Measurements from ENCODE around the gene ACAN.

DNA sequence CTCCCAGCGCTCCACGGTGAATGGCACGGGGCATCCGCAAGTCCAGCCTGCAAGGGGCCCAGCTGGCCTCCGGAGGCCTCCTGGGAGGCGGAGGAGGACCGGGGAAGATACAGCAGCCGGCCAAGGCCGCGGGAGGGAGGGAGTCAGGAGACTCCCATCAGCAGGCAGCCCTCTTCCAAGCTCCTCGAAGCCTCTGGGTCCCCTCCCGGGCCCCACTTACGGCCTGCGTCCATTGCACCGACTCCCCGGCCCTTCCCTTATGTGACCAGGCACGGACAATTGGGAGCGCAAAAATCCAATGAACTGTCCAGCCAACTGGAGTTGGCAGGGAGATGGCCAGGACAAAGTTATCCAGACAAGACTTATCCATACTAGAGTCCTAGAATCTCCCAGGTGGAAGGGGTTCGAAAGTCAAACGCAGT is 109.3 kb downstream of the ACAN start:
- TF ChIP-seq CTCF (IDR thresholded peaks at IDR 0.05; ENCODE audit: extremely low read depth in 1 of 2, insufficient read depth in 1 of 2, low read depth in 1 of 2, low read length in 2 of 2) = no peak
- no peak for TF ChIP-seq MYC (IDR thresholded peaks at IDR 0.05; ENCODE audit: low read depth, low read length)
- no peak for TF ChIP-seq POLR2A (IDR thresholded peaks at IDR 0.05; ENCODE audit: low read depth, low read length)
- TF ChIP-seq POLR2AphosphoS5 (IDR thresholded peaks at IDR 0.05; ENCODE audit: insufficient read depth, low read depth, low read length) = no peak
- TF ChIP-seq FOS (IDR thresholded peaks at IDR 0.05; ENCODE audit: borderline replicate concordance, insufficient read depth, low read length) = no peak
